ENCODE data around the gene ITPR2.

Gene ITPR2

DNA sequence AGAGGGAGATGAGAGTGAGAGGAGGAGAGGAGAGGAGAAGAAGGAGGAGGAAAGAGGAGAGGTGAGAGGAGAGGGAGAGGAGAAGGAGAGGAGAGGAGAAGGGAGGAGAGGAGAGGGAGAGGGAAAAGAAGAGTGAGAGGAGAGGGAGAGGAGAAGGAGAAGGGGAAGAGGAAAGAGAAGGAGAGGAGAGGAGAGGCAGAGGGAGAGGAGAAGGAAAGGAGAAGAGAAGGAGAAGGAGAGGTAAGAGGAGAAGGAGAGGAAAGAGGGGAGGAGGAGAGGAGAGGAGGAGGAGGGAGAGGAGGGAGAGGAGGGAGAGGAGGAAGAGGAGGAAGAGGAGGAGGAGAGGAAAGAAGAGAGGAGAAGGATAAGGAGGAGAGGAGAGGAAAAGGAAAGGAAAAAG, 266.8 kb downstream of the ITPR2 start:
- no peak overlapping the region for H3K27ac ChIP-seq
- no peak overlapping the region for H3K4me3 ChIP-seq

DNA sequence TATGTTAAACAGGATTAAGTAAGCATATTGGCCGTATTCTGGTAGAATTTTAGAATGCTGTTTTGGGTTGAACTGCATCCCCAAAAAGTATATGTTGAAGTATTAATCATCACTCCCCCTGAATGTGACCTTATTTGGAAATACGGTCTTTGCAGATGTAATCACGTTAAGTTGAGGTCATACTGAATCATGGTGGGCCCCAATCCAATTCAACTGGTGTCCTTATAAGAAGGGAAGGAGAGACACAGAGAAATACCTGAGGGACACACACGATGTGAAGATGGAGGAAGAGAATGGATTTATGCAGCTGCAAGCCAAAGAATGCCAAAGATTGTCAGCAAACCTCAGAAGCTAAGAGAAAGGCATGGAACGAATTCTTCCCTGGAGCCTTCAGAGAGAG, 268.6 kb downstream of the ITPR2 start:
- H3K27ac ChIP-seq: no peak overlapping the region

DNA sequence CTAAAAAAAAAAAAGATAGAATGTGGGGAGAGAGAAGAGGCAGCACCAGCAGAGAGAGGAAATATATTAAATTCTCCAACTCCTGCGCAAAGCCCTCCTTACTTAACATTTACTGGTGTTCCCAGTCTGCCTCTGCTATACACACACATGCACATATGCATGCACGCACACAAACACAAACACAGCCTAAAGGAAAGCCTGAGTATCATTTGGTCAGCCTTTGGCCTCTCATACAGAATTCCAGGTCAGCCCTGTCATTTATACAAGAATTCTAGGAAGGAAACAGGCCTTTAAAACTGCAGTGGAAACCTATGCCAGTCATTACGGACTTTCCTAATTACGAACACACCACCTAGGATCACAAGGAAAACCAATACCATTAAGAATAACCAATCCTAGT, 269.4 kb downstream of the ITPR2 start:
- no peak overlapping the region for H3K4me3 ChIP-seq

More for the DNA sequence above, 268.6 kb downstream of the ITPR2 start:
- H3K4me3 ChIP-seq: no peak overlapping the region

DNA sequence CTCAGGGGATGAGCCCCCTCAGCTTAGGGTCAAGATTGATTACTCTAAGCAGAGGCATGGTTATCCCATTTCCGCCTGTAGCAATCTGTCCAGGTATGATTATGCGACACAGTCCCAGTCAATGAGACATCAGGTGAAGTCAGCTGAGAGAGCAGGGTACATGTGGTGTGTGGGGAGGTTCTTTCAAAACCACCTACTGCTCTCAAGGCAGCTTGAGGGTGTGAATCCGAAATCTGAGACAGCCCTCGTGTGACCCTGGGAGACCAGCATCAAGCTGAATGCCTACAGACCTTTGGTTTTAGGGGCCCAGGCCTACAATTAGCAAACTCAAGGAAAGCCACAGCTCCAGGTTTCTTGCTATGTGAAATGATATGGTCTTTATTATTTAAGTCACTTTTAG, 275.7 kb downstream of the ITPR2 start:
- Histone ChIP-seq H3K27ac (no peak overlapping the region), H3K4me3 (no peak overlapping the region)

More for the DNA sequence above, 269.4 kb downstream of the ITPR2 start:
- no peak overlapping the region for H3K27ac ChIP-seq

DNA sequence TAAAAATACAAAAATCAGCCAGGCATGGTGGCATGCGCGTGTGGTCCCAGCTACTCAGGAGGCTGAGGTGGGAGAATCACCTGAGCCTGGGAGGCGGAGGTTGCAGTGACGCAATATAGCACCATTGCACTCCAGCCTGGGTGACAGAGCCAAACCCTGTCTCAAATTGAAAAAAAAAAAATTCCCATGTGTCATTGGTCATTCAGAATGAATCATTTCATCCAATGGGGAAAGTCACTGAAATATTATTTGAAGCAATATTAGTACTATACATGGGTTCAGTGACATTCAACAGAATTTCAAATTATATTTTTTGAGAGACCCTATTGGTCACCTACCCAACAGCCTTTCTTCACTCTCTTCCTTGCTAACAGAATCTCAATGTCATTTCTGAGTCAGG, 276.1 kb downstream of the ITPR2 start:
- Histone ChIP-seq H3K4me3 (no peak overlapping the region), H3K27ac (no peak overlapping the region)

DNA sequence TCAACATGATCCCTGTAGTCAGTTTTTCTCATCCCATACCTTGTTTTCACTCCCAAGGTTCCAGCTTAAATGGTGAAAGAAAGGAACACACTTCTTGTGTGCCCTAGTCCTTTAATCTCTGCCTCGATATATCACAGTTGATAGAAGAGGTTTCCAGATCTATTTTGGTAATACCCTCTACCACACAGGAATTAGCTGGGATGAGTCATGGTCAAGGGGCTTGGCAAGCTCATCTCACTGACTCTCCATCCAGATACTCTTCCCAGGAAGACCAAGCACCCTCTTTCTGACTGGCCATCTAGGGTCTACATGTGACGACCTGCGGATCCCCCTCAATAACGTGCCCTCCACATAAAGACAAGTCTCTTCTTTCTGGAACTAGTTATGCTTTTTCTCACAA, 277.9 kb downstream of the ITPR2 start:
- no peak overlapping the region for H3K27ac ChIP-seq
- no peak overlapping the region for H3K4me3 ChIP-seq

DNA sequence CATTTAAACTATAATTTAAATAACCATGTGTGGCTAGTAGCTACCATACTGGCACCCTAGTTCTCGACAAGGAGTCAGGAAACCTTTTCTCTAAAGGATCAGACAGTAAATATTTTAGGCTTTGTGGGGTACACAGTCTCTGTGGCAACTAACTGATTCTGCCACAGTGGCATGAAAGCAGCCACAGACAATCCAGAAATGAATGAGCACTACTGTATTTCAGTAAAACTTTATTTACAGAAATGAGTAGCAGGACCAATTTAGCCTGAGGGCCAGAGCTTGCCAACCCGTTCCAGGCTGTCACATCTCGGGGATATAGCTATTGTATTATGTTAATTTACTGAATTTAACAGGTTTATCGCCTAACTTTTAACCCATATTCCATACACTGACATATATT, 278.7 kb downstream of the ITPR2 start:
- Histone ChIP-seq H3K27ac (no peak overlapping the region), H3K4me3 (no peak overlapping the region)

DNA sequence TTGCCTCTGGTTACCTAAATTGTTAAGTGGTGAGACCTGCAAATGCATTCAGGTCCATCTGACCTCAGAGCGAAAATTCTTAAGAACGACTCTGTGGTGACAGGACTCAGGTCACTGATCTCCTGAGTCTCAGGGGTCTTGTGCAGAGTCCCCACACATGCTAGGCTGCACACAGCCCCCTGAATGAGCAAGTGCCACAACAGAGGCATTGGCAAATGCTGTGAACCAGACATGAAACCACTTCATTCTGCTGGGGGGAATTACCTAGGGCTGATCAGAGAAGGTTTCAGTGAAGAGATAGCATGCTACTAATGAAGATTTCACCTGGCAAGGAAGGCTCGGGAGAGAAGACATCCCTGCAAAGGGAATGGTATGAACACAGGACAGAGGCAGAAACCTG, 281.6 kb downstream of the ITPR2 start:
- Histone ChIP-seq H3K27ac (no peak overlapping the region), H3K4me3 (no peak overlapping the region)

DNA sequence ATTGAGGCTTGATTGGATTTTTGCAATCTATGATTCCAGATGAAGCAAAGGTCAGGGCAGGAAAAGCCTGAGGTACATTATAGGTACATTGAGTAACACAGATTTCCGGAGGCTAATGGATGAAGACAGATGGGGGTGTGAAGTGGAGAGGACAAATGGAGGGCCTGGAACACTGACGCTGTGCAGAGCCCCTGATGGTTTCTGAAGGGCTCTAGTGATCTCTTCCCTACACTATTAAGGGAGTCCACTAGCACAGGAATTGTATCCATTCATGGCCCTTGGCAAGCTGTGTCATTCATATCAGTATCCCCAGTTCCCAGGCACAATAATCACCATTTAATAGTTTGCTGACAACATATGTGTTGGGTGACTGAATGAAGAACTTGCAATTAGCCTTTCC, 284.8 kb downstream of the ITPR2 start:
- no peak overlapping the region for H3K27ac ChIP-seq
- H3K4me3 ChIP-seq: no peak overlapping the region

DNA sequence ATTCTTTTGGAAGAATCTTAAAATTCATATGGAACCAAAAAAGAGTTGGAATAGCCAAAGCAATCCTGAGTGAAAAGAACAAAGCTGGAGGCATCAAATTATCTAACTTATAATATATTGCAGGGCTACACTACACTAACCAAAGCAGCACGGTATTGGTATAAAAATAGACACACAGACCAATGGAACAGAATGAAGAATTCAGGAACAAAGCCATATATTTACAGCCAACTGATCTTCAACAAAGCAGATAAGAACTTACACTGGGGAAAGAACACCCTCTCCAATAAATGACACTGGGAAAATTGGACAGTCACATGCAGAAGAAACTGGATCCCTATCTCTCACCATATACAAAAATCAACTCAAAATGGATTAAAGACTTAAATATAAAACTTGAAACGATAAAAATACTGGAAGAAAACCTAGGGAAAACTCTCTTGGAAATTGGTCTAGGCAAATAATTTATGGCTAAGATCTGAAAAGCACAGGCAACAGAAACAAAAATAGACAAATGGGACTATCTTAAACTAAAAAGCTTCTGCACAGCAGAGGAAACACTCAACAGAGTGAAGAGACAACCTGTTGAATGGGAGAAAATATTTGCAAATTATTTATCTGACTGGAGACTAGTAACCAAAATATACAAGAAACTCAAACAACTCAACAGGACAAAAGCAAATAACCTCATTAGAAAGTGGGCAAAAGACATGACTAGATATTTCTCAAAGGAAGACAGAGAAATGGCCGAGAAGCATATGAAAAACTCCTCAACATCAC, 286.3 kb downstream of the ITPR2 start:
- Histone ChIP-seq H3K4me3 (no peak overlapping the region), H3K27ac (no peak overlapping the region)

DNA sequence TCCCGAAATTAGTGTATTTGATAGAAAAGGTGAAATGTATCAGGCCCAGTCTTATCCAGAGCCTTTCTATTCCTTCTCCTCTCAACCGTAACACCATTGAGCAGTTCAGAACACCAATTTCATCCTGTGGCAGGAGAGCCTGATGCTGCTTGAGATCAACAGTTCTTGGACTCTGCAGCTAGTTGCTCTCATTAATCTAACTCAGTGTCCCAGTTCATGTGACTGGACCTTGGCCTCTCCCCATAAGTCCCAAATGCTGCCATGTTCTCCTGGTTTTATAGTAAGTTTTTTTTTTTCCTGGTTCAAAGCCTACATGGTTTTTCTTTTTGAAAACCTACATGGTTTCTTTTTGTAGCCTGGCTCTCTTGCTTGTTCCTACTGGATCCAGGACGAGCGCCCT, 293.9 kb downstream of the ITPR2 start:
- Histone ChIP-seq H3K27ac (no peak overlapping the region), H3K4me3 (no peak overlapping the region)

DNA sequence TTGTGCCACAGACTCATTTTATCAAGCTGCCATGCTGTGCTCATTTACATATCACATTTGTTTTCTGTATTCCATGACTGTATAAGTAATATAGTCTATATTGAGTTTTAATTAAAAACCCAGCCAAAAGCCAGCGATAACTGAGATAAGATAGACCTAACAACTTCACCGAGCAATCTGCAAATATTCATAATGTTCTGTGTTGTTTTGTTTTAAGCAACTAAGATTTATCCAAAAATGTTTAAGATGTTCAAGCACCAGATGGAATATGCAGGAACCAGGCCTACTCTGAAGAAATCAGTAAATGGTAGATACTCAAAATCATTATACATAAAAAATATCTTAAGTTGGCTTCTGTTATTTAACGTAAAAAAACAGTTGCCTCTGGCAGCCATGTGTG, 295.3 kb downstream of the ITPR2 start:
- H3K27ac ChIP-seq: no peak overlapping the region
- H3K4me3 ChIP-seq: no peak overlapping the region

DNA sequence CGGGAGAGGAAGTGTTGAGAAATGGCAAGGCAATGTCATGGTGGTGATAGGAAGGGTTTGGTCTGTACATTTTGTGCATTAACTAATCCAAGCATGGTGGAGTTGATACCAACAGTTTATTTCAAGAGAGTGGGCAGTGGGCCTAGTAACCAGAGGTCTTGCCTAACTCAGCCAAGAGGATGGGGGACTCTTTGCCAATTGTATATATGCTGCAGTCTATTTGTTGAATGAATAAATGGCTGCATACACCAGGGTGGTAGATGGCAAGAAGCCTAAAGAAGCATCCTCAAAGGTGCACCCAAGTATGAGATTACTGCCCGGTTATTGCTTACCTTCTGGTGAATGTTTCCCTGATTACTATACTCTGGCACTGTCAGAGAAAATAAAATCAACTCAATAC, 295.9 kb downstream of the ITPR2 start:
- Histone ChIP-seq H3K27ac (no peak overlapping the region), H3K4me3 (no peak overlapping the region)

DNA sequence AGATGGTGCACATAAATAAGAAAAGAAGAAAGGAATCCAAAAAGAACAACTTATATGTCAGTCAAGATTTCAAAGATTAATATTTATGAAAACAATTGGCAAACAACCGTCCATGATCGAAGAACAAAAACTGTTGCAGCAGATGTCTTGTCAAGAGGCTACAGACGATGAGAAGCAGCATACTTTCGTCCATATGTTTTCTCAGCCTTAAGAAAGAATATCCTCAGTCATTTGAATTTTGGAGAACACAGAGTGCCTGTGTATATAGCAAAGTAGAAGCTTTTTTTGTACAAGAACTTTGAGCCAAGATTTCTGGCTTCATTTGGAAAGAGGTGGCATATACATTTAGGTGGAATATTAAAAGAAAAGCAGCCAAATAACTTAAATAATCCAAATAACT, 297.2 kb downstream of the ITPR2 start:
- Histone ChIP-seq H3K27ac (no peak overlapping the region), H3K4me3 (no peak overlapping the region)

DNA sequence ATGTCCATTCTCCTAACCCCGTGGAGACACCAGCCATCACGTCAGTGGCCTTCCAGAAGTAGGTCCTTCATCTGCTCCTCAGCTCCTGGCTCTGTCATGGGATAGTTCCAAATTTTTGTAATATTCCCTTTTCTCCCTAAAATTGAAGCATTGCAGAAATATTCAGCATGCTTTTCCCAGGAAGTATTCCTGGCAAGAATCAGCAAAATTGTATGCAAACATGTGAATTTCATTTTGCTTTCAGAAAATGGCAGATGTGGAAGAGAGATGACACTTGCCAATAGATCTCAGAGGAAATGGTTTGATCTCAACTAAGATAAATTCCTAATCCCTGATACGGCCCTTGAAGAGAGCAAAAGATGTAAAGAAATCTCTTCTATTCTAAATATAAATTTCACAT, 298.9 kb downstream of the ITPR2 start:
- Histone ChIP-seq H3K4me3 (no peak overlapping the region), H3K27ac (no peak overlapping the region)

DNA sequence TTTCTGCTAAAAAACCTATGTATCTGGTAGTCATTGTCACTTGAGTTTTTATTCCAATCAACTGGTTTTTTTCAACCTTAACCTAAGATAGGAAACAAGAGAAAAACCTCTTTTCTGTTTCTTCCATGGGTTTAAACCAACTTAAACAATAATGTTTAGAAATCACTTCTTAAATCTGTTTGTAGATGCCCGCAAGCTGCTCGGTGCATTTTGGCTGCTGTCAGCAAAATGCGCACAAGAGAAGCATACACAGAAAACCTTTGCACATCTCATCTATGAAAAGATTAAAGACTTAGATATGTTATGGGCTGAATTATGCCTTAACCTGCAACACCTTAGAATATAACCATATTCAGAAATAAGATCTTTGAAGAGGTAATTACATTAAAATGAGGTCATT, 299.8 kb downstream of the ITPR2 start:
- Histone ChIP-seq H3K4me3 (no peak overlapping the region), H3K27ac (no peak overlapping the region)

DNA sequence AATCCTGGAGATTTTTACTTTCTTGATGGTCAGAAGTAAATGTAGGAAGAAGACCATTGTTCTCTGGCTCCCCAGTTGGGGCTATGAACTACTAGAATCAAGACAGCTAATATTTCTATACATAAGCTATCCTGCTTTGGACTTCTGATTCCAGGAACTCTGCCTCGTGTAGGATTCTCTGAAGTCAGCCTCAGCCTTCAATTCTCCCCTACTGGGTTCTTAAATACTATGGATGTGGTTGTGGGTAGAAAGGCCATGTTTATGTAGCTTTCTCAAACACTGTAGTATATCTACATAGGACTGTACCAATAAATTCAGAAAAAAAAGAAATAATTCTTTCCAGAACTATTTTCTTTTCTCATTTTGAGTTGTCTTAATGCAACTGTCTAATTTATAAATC, 302.5 kb downstream of the ITPR2 start:
- Histone ChIP-seq H3K4me3 (no peak overlapping the region), H3K27ac (no peak overlapping the region)

DNA sequence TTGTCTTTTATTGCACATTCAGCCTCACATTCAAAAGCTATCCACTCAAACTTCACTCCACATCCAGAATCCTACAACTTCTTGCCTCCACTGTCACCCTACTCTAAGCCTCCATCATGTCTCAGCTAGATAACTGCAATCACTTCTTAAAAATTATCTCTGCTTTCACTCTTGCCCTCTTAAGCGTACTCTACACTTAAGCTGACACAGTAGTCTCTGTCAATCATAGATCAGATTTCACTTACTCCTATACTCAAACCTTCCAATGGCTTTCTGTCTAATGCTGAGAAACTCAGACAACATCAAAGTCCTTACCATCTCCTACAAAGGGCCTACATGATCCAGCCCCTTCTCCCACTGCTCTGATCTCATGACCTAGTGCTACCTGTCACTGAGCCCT, 304.1 kb downstream of the ITPR2 start:
- no peak overlapping the region for H3K4me3 ChIP-seq
- no peak overlapping the region for H3K27ac ChIP-seq

DNA sequence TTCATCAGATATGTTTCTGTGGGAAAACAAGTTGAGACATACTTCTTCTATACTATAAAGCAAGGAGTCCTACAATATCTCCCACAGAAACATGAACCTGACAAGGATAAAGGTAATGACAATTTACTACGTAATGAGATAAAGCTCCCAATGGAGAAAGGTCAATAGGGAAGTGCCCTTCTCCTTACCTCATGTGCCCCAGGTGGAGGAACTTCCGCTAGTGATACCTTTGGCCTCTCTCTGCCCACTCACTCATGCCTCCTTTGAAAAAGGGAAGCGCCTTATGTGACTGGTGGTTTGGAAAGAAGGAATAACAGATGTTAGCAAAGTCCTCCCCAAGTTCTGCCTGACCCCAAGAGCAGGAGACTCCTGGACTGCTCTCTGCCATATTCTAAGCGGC, 305.3 kb downstream of the ITPR2 start:
- H3K4me3 ChIP-seq: no peak overlapping the region
- H3K27ac ChIP-seq: no peak overlapping the region

DNA sequence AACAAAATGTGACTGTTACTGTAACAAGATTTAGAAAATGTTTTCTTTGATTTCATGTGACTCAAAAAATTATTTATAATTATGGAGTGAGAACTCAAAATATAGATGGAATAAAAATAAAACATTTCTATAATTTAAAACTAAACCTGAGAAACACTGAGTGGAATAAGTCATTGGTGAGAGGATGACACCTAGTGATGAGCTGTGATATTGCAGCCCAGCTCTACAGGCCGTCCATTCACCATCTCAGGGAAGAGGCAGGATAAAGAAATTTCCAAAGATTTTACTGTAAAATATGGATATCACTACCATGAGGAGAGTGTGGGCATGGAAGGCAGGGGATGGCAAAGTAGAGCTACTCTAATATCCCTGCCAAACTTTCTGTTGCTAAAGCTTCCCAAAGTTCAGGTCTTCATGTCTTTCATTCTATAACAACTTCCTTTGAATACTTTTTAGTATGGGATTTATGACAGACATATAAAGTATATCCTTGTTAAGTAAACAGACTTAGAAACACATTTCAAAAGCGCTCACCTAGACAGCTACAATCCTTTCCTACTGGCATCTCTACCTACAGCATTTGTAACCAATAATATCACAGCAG, 308.0 kb downstream of the ITPR2 start:
- Histone ChIP-seq H3K27ac (no peak overlapping the region), H3K4me3 (no peak overlapping the region)

DNA sequence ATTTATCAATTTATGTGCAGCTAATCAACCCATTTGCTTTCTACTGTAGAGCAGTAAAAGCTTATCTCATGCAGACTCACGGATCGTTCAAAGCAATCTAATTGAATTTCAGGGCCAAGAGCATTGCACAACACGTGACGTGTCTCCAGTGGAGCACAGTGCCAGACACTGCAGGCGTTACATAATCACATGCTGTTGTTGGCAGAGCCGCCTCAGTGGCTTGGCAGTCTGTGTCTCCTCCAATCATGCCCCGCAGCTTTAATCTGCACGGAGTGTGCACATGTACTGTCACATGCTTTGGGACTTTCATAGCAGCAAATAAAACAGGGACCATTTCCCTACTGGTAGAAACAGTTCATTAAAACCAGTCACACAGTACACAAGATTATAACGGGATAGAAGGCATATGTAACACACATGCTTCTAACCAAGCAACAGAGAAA, 309.3 kb downstream of the ITPR2 start:
- Histone ChIP-seq H3K27ac (no peak overlapping the region), H3K4me3 (no peak overlapping the region)

DNA sequence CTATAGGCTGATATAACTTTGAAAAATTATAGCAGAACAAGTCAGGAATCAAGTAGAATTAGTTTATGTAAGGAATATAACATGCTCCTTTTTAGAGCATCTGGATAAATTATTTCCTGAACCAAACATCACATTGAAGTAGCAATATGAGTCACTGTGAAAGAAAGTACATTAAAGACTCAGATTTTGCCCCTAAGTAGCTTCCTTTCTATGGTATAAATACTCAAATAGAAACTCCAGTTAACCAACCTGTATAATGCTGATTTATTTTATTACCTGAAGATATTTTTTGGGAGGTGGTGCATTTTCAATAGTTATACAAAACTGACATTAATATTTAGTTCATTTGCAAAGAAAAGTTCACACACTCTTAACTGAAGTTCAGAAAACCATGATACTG, 312.1 kb downstream of the ITPR2 start:
- H3K27ac ChIP-seq: no peak overlapping the region
- H3K4me3 ChIP-seq: no peak overlapping the region
